ENCODE measurements around the gene TAF7.

TAF7 gene

DNA sequence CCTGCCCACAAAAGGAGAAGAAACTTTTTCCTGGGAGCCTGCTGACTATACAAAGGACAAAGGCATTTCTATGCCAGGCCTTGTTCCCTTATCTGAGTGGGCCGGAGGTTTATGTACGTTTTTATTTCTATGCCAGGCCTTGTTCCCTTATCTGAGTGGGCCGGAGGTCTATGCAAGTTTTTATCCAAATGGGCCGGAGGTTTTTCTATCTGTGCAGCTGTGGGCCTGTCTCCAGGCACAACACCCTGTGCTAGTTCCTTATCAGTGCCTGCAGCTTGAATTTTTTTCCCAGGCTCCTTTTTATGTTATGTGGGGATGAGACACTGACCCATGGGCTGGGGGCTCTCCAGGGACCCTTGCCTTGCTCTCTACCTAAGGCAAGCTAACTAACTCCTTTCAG lies 22.2 kb downstream of the TAF7 start:
- H3K4me2 ChIP-seq (ENCODE audit: low read length), result no peak overlapping the region
- H3K36me3 ChIP-seq (ENCODE audit: control insufficient read depth, low read length), result no peaks in the 10 kb centered on the region
- H3K4me3 ChIP-seq (ENCODE audit: low read length), result no peak overlapping the region
- no peaks in the 10 kb centered on the region for H4K20me1 ChIP-seq (ENCODE audit: control insufficient read depth, insufficient read depth, low read depth, low read length)
- H3F3A ChIP-seq (ENCODE audit: control insufficient read depth, insufficient read depth), result no peaks in the 10 kb centered on the region
- no peak overlapping the region for H3K27ac ChIP-seq (ENCODE audit: low read depth, low read length)
- no peaks in the 10 kb centered on the region for H3K9me2 ChIP-seq (replicated peaks; ENCODE audit: control insufficient read depth, low read length)
- no peak for TF ChIP-seq EZH2phosphoT487 (IDR thresholded peaks at IDR 0.05; ENCODE audit: borderline replicate concordance, low read length)
- TF ChIP-seq, protein P1, sequence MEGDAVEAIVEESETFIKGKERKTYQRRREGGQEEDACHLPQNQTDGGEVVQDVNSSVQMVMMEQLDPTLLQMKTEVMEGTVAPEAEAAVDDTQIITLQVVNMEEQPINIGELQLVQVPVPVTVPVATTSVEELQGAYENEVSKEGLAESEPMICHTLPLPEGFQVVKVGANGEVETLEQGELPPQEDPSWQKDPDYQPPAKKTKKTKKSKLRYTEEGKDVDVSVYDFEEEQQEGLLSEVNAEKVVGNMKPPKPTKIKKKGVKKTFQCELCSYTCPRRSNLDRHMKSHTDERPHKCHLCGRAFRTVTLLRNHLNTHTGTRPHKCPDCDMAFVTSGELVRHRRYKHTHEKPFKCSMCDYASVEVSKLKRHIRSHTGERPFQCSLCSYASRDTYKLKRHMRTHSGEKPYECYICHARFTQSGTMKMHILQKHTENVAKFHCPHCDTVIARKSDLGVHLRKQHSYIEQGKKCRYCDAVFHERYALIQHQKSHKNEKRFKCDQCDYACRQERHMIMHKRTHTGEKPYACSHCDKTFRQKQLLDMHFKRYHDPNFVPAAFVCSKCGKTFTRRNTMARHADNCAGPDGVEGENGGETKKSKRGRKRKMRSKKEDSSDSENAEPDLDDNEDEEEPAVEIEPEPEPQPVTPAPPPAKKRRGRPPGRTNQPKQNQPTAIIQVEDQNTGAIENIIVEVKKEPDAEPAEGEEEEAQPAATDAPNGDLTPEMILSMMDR (IDR thresholded peaks at IDR 0.05; ENCODE audit: low read depth, low read length, poor library complexity, severe bottlenecking), result no peak
- no peaks in the 10 kb centered on the region; the same call in 1 of the 2 replicates for H3K9me3 ChIP-seq (ENCODE audit: control insufficient read depth, insufficient read depth, low read length)
- H3K27me3 ChIP-seq (ENCODE audit: control insufficient read depth, low read length), result no peaks in the 10 kb centered on the region
- H3K79me2 ChIP-seq (ENCODE audit: control insufficient read depth, low read length), result no peaks in the 10 kb centered on the region
- no peaks in the 10 kb centered on the region for H3K4me1 ChIP-seq (ENCODE audit: control insufficient read depth, low read length)

DNA sequence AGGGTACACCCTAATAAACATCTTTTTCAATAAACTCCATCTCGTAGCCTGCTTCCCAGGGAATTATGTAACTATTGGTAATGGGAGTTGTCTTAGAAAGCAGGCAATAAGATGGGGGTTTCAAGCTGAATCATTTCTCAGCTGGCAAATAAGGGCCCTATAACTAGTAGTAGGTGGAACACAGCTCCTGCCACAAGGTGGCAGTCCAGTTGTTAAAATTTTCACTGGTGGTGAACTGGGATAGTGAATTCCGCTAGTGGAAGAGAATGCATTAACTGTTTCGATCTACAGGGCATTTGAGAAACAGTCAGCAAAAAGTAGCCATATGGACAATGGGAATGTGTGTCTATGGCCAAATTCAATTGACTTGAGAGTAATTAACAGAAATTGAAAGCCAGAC lies 47.7 kb downstream of the TAF7 start:
- Histone ChIP-seq H3K4me1 (ENCODE audit: control insufficient read depth, low read length) (no peaks in the 10 kb centered on the region), H3K4me2 (ENCODE audit: low read length) (no peak overlapping the region), H3F3A (ENCODE audit: control insufficient read depth, insufficient read depth) (no peaks in the 10 kb centered on the region), H3K9me2 (replicated peaks; ENCODE audit: control insufficient read depth, low read length) (no peaks in the 10 kb centered on the region), H4K20me1 (ENCODE audit: control insufficient read depth, insufficient read depth, low read depth, low read length) (no peaks in the 10 kb centered on the region), H3K27me3 (ENCODE audit: control insufficient read depth, low read length) (no peaks in the 10 kb centered on the region), H3K9me3 (ENCODE audit: control insufficient read depth, insufficient read depth, low read length) (peaks cover 9% of the 10 kb centered on the region; the same call in 1 of the 2 replicates), H3K27ac (ENCODE audit: low read depth, low read length) (no peak overlapping the region), H3K36me3 (ENCODE audit: control insufficient read depth, low read length) (no peaks in the 10 kb centered on the region), H3K79me2 (ENCODE audit: control insufficient read depth, low read length) (no peaks in the 10 kb centered on the region), H3K4me3 (ENCODE audit: low read length) (no peak overlapping the region)
- TF ChIP-seq EZH2phosphoT487 (IDR thresholded peaks at IDR 0.05; ENCODE audit: borderline replicate concordance, low read length), result no peak
- TF ChIP-seq, protein P1 (IDR thresholded peaks at IDR 0.05; ENCODE audit: low read depth, low read length, poor library complexity, severe bottlenecking), result peak; percentile 60

GRCh38 chr5:141269195-141269594 lies 51.4 kb downstream of the TAF7 start:
- no peak overlapping the region for H3K4me3 ChIP-seq (ENCODE audit: low read length)
- H3K36me3 ChIP-seq (ENCODE audit: control insufficient read depth, low read length), result no peaks in the 10 kb centered on the region
- no peaks in the 10 kb centered on the region for H3K27me3 ChIP-seq (ENCODE audit: control insufficient read depth, low read length)
- no peaks in the 10 kb centered on the region for H3F3A ChIP-seq (ENCODE audit: control insufficient read depth, insufficient read depth)
- peaks cover 21% of the 10 kb centered on the region; the same call in 1 of the 2 replicates for H3K9me3 ChIP-seq (ENCODE audit: control insufficient read depth, insufficient read depth, low read length)
- H4K20me1 ChIP-seq (ENCODE audit: control insufficient read depth, insufficient read depth, low read depth, low read length), result no peaks in the 10 kb centered on the region
- H3K79me2 ChIP-seq (ENCODE audit: control insufficient read depth, low read length), result no peaks in the 10 kb centered on the region
- H3K9me2 ChIP-seq (replicated peaks; ENCODE audit: control insufficient read depth, low read length), result no peaks in the 10 kb centered on the region
- no peaks in the 10 kb centered on the region for H3K4me1 ChIP-seq (ENCODE audit: control insufficient read depth, low read length)
- TF ChIP-seq, protein P1 (IDR thresholded peaks at IDR 0.05; ENCODE audit: low read depth, low read length, poor library complexity, severe bottlenecking), result no peak
- no peak for TF ChIP-seq EZH2phosphoT487 (IDR thresholded peaks at IDR 0.05; ENCODE audit: borderline replicate concordance, low read length)
- H3K27ac ChIP-seq (ENCODE audit: low read depth, low read length), result no peak overlapping the region
- H3K4me2 ChIP-seq (ENCODE audit: low read length), result no peak overlapping the region

Measured in DOHH2 (cell line).